ENCODE measurements around the gene CARMIL3.

Gene CARMIL3

DNA sequence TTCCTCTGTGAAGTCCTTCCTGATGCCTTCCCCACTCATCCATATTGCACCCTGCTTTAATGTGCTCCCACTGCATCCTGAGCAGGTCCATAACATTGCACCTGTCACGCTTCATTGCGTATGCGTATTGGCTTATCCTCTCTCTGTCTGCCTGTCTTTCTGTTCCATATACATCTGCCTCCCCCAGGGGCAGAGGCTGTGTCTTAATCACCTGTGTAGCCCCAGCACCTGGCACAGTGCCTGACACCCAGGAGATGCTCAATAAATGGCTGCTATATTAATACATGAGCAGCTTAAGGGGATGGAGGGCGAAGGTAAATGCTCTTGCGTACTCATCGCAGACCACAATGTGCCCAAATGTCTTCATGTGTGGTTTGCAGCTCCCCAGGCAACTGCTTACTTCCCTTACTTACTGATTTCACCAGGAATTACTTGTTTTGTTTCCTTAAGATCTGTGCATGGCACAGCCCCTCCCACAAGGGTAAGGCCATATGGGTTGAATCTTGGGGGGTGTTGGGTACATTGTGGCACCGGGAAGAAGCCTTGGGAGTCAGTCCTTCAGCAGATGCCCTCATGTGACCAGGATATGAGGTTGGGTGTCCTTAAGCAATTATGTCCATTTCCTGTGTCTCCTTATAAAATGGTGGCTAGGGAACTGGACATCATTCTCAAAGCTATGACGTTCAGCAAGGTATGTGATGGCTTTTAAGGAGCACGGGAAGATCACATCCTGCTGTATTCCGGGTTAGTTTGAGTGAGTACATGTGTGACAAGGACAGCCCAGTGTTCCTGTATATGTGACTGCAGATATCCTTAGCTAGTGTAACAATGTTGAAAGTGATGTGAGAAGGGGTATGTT is 18.7 kb downstream of the CARMIL3 start:
- Histone ChIP-seq H2AFZ (ENCODE audit: low read length) (no peak overlapping the region), H2BK15ac (ENCODE audit: low read length) (no peak overlapping the region), H3K9ac (ENCODE audit: low read depth, low read length, poor library complexity) (no peak overlapping the region), H3K18ac (ENCODE audit: low read length) (no peak overlapping the region), H3K4ac (ENCODE audit: low read length) (no peak overlapping the region), H4K8ac (ENCODE audit: low read depth, low read length) (no peak overlapping the region), H2BK5ac (ENCODE audit: low read length) (no peak overlapping the region), H4K91ac (ENCODE audit: low read depth, low read length, poor library complexity) (no peak overlapping the region), H2BK120ac (ENCODE audit: low read depth, low read length) (no peak overlapping the region), H3K79me1 (ENCODE audit: low read depth, low read length) (no peaks in the 10 kb centered on the region), H3K36me3 (replicated peaks in 1 of 2; ENCODE audit: control insufficient read depth in 2 of 2, insufficient read depth in 2 of 2, low read length in 2 of 2) (no peaks in the 10 kb centered on the region), H3K23ac (ENCODE audit: low read depth, low read length, poor library complexity) (no peak overlapping the region), H3K4me2 (ENCODE audit: insufficient read depth, low read length, poor library complexity, severe bottlenecking) (no peak overlapping the region), H3K9me3 (replicated peaks in 1 of 2; ENCODE audit: control insufficient read depth in 2 of 2, insufficient read depth in 1 of 2, low read depth in 1 of 2, low read length in 2 of 2) (no peaks in the 10 kb centered on the region), H3K4me1 (ENCODE audit: control insufficient read depth in 2 of 2, insufficient read depth in 1 of 2, low read depth in 1 of 2, low read length in 2 of 2) (peaks cover 0 to 2% of the 10 kb centered on the region in 2 donors), H3K4me3 (ENCODE audit: low read length in 2 of 2) (no peak overlapping the region), H3K27me3 (ENCODE audit: control insufficient read depth in 3 of 3, insufficient read depth in 3 of 3, low read depth in 1 of 3, low read length in 3 of 3) (peaks cover 0 to 30% (median 0%) of the 10 kb centered on the region in 3 experiments), H3K14ac (ENCODE audit: low read length) (no peak overlapping the region), H3K27ac (replicated peaks; ENCODE audit: low read length) (no peak overlapping the region), H2AK5ac (ENCODE audit: low read depth, low read length) (no peak overlapping the region), H2BK12ac (ENCODE audit: low read length) (no peak overlapping the region)
- no CpG with 5 or more reads among the region's 10 CpGs for WGBS, 2 donors (ENCODE audit: extremely low coverage in 2 of 2, insufficient read length in 2 of 2, insufficient replicate concordance in 1 of 2)
- no peak for DNase-seq (ENCODE audit: low spot score)

DNA sequence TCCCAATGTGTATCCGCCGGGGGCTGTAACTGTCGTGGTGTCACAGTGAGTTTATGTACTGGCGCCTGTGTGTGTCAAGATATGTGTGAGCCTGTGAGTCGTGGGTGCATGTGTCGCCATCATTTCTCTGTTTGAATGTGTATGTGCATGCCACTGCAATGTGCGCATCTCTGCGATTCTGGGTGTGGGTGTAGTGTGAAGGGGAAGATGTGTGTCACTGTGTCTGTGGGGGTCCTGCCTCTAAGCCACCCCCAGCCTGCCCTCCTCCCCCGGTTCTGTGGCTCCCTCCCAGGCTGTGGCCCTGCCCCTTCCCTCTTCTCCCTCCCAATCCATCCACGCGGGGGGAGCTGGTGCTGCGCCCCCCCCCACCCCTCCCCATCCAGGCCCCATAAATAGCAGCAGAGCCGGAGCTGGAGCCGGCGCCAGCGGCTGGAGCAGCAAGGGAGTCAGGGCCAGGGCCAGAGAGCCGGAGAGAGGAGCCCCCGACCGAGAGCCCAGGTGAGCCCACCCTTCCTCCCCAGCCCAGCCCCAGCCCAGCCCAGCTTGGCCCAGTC is 19.4 kb downstream of the CARMIL3 start, which contains the start of gene CPNE6:
CPNE6 (plus strand) TSS at position 419 of the 554 bp plus-strand sequence. CDS start 1,375 bp downstream, outside the sequence.
- no CpG with 5 or more reads among the region's 19 CpGs for WGBS, 2 donors (ENCODE audit: extremely low coverage in 2 of 2, insufficient read length in 2 of 2, insufficient replicate concordance in 1 of 2)
- no peak for DNase-seq (ENCODE audit: low spot score)
- H4K91ac ChIP-seq (ENCODE audit: low read depth, low read length, poor library complexity), result no peak within 1 kb of the TSS

DNA sequence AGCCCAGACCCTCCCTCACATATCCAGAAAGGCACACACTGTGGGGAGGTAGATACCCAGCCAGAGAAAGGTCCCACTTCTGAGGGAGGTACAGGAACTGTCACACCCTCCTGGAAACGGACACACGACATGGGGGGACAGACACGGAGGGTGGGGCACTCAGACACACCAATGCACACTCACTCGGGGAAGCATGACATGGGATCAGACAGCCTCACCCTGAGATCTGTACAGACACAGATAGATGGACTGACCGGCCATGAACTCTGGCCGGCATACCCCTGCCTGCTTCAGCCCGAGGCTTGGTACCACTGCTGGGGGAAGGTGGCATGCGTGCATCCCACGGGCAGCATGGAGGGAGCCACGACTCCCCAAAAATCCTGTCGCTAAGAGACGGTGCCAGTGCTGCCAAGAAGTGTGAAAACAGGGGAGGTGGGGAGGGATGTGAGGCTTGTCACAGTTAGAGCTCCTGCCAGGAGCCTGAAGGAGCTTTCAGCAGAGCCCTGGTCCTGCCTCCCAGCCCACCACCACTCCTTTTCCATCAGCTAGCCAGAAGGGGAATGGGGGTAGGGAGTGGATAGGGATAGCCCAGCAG is 20.1 kb downstream of the CARMIL3 start:
- Histone ChIP-seq H3K18ac (ENCODE audit: low read length) (no peak overlapping the region), H3K27me3 (ENCODE audit: control insufficient read depth in 3 of 3, insufficient read depth in 3 of 3, low read depth in 1 of 3, low read length in 3 of 3) (peaks cover 0 to 39% (median 0%) of the 10 kb centered on the region in 3 experiments), H3K9ac (ENCODE audit: low read depth, low read length, poor library complexity) (peak overlapping the region; percentile 9), H3K14ac (ENCODE audit: low read length) (no peak overlapping the region), H3K4ac (ENCODE audit: low read length) (no peak overlapping the region), H3K4me3 (ENCODE audit: low read length in 2 of 2) (no peak overlapping the region), H3K9me3 (replicated peaks in 1 of 2; ENCODE audit: control insufficient read depth in 2 of 2, insufficient read depth in 1 of 2, low read depth in 1 of 2, low read length in 2 of 2) (no peaks in the 10 kb centered on the region), H2BK12ac (ENCODE audit: low read length) (no peak overlapping the region), H2BK120ac (ENCODE audit: low read depth, low read length) (no peak overlapping the region), H3K4me1 (ENCODE audit: control insufficient read depth in 2 of 2, insufficient read depth in 1 of 2, low read depth in 1 of 2, low read length in 2 of 2) (peaks cover 0 to 2% of the 10 kb centered on the region in 2 donors), H4K91ac (ENCODE audit: low read depth, low read length, poor library complexity) (no peak overlapping the region), H2BK5ac (ENCODE audit: low read length) (peak overlapping the region; percentile 34), H3K36me3 (replicated peaks in 1 of 2; ENCODE audit: control insufficient read depth in 2 of 2, insufficient read depth in 2 of 2, low read length in 2 of 2) (no peaks in the 10 kb centered on the region), H3K4me2 (ENCODE audit: insufficient read depth, low read length, poor library complexity, severe bottlenecking) (no peak overlapping the region), H2AK5ac (ENCODE audit: low read depth, low read length) (peak overlapping the region; percentile 38), H2AFZ (ENCODE audit: low read length) (no peak overlapping the region), H3K79me1 (ENCODE audit: low read depth, low read length) (no peaks in the 10 kb centered on the region), H3K27ac (replicated peaks; ENCODE audit: low read length) (no peak overlapping the region), H3K23ac (ENCODE audit: low read depth, low read length, poor library complexity) (no peak overlapping the region), H4K8ac (ENCODE audit: low read depth, low read length) (no peak overlapping the region), H2BK15ac (ENCODE audit: low read length) (peak overlapping the region; percentile 10)
- no CpG with 5 or more reads among the region's 12 CpGs for WGBS, 2 donors (ENCODE audit: extremely low coverage in 2 of 2, insufficient read length in 2 of 2, insufficient replicate concordance in 1 of 2)
- no peak for DNase-seq (ENCODE audit: low spot score)

More for the DNA sequence above, 19.4 kb downstream of the CARMIL3 start, which contains the start of gene CPNE6:
- Histone ChIP-seq H3K4me1 (ENCODE audit: control insufficient read depth in 2 of 2, insufficient read depth in 1 of 2, low read depth in 1 of 2, low read length in 2 of 2) (peaks cover 0 to 2% of the 10 kb centered on the region in 2 donors), H2BK15ac (ENCODE audit: low read length) (peak within 1 kb of the TSS; percentile 10), H3K9ac (ENCODE audit: low read depth, low read length, poor library complexity) (peak within 1 kb of the TSS; percentile 9), H3K4ac (ENCODE audit: low read length) (no peak within 1 kb of the TSS), H2BK120ac (ENCODE audit: low read depth, low read length) (no peak within 1 kb of the TSS), H2AFZ (ENCODE audit: low read length) (no peak within 1 kb of the TSS), H2BK5ac (ENCODE audit: low read length) (peak within 1 kb of the TSS; percentile 34), H4K8ac (ENCODE audit: low read depth, low read length) (no peak within 1 kb of the TSS), H3K4me2 (ENCODE audit: insufficient read depth, low read length, poor library complexity, severe bottlenecking) (no peak within 1 kb of the TSS), H3K36me3 (replicated peaks in 1 of 2; ENCODE audit: control insufficient read depth in 2 of 2, insufficient read depth in 2 of 2, low read length in 2 of 2) (no peaks in the 10 kb centered on the region), H3K27me3 (ENCODE audit: control insufficient read depth in 3 of 3, insufficient read depth in 3 of 3, low read depth in 1 of 3, low read length in 3 of 3) (peaks cover 0 to 36% (median 0%) of the 10 kb centered on the region in 3 experiments), H3K14ac (ENCODE audit: low read length) (no peak within 1 kb of the TSS), H2AK5ac (ENCODE audit: low read depth, low read length) (peak within 1 kb of the TSS; percentile 60), H3K23ac (ENCODE audit: low read depth, low read length, poor library complexity) (no peak within 1 kb of the TSS), H3K18ac (ENCODE audit: low read length) (no peak within 1 kb of the TSS), H3K27ac (replicated peaks; ENCODE audit: low read length) (no peak within 1 kb of the TSS), H3K4me3 (ENCODE audit: low read length in 2 of 2) (no peak within 1 kb of the TSS), H2BK12ac (ENCODE audit: low read length) (no peak within 1 kb of the TSS), H3K79me1 (ENCODE audit: low read depth, low read length) (no peaks in the 10 kb centered on the region), H3K9me3 (replicated peaks in 1 of 2; ENCODE audit: control insufficient read depth in 2 of 2, insufficient read depth in 1 of 2, low read depth in 1 of 2, low read length in 2 of 2) (no peaks in the 10 kb centered on the region)

DNA sequence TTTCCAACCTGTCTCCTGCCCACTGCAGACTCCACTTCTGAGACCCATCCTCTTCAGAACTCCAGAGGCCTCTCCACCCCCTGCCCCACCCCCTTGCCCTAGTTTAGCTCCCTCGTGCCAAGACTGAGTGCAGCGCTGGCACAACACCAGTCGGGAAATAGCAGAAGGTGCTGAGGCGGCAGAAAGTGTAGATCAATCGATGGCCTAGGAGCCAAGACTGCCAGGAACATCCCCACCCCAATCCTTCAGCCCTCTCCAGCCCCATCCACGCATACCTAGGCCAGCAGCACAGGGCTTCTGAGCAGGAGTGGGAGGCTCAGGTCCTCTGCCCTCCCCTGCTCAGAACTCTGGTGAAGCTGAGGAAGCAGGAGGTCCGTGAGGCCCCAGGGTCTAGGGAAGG is 20.6 kb downstream of the CARMIL3 start:
- no peak overlapping the region for H2BK12ac ChIP-seq (ENCODE audit: low read length)
- H3K4me2 ChIP-seq (ENCODE audit: insufficient read depth, low read length, poor library complexity, severe bottlenecking), result no peak overlapping the region
- H2AFZ ChIP-seq (ENCODE audit: low read length), result no peak overlapping the region
- no peak for DNase-seq (ENCODE audit: low spot score)
- no peak overlapping the region for H3K4me3 ChIP-seq (ENCODE audit: low read length in 2 of 2)
- no peak overlapping the region for H3K27ac ChIP-seq (replicated peaks; ENCODE audit: low read length)
- no CpG with 5 or more reads among the region's 7 CpGs for WGBS, 2 donors (ENCODE audit: extremely low coverage in 2 of 2, insufficient read length in 2 of 2, insufficient replicate concordance in 1 of 2)
- H2BK5ac ChIP-seq (ENCODE audit: low read length), result peak overlapping the region; percentile 34
- H3K36me3 ChIP-seq (replicated peaks in 1 of 2; ENCODE audit: control insufficient read depth in 2 of 2, insufficient read depth in 2 of 2, low read length in 2 of 2), result no peaks in the 10 kb centered on the region
- H3K14ac ChIP-seq (ENCODE audit: low read length), result peak overlapping the region; percentile 26
- no peak overlapping the region for H3K9ac ChIP-seq (ENCODE audit: low read depth, low read length, poor library complexity)
- H2BK15ac ChIP-seq (ENCODE audit: low read length), result peak overlapping the region; percentile 50
- peaks cover 0 to 41% (median 0%) of the 10 kb centered on the region in 3 experiments for H3K27me3 ChIP-seq (ENCODE audit: control insufficient read depth in 3 of 3, insufficient read depth in 3 of 3, low read depth in 1 of 3, low read length in 3 of 3)
- H3K4ac ChIP-seq (ENCODE audit: low read length), result no peak overlapping the region
- no peak overlapping the region for H3K18ac ChIP-seq (ENCODE audit: low read length)
- no peaks in the 10 kb centered on the region for H3K79me1 ChIP-seq (ENCODE audit: low read depth, low read length)
- no peak overlapping the region for H4K91ac ChIP-seq (ENCODE audit: low read depth, low read length, poor library complexity)
- no peak overlapping the region for H4K8ac ChIP-seq (ENCODE audit: low read depth, low read length)
- no peak overlapping the region for H2BK120ac ChIP-seq (ENCODE audit: low read depth, low read length)
- no peaks in the 10 kb centered on the region for H3K9me3 ChIP-seq (replicated peaks in 1 of 2; ENCODE audit: control insufficient read depth in 2 of 2, insufficient read depth in 1 of 2, low read depth in 1 of 2, low read length in 2 of 2)
- H3K4me1 ChIP-seq (ENCODE audit: control insufficient read depth in 2 of 2, insufficient read depth in 1 of 2, low read depth in 1 of 2, low read length in 2 of 2), result peaks cover 0 to 2% of the 10 kb centered on the region in 2 donors
- H2AK5ac ChIP-seq (ENCODE audit: low read depth, low read length), result peak overlapping the region; percentile 60
- no peak overlapping the region for H3K23ac ChIP-seq (ENCODE audit: low read depth, low read length, poor library complexity)

All from neuronal stem cell (in vitro differentiated cells).